ENCODE results near the gene PIK3R1. TPM values are rescaled to one million over a fixed set of nuclear protein-coding genes. Genes with fewer than 3 reads are reported as not detected.

The PIK3R1 gene
- total RNA-seq, 2 donors from 2014 or later: 71.6 to 81.2 TPM

- no peak overlapping the region for H3K27ac ChIP-seq
These were observed 8.3 kb downstream of the PIK3R1 start for GRCh38 chr5:68223904-68224303.

GRCh38 chr5:68224509-68225187 is 9.1 kb downstream of the PIK3R1 start:
- Histone ChIP-seq H3K4me1 (replicated peaks) (peaks cover 12% of the 10 kb centered on the region), H3K36me3 (peaks cover 0 to 6% of the 10 kb centered on the region in 2 donors), H3K27ac (no peak overlapping the region), H3K27me3 (replicated peaks; ENCODE audit: insufficient read depth) (no peaks in the 10 kb centered on the region), H3K9me3 (no peaks in the 10 kb centered on the region), H3K4me3 (no peak overlapping the region)
- TF ChIP-seq CTCF (IDR thresholded peaks at IDR 0.05) (no peak), POLR2A (IDR thresholded peaks at IDR 0.05) (no peak), POLR2AphosphoS5 (IDR thresholded peaks at IDR 0.05) (no peak)
- WGBS: 44% methylated on average over 4 of the region's 4 CpGs
- no peak for DNase-seq (ENCODE audit: low spot score)
- intact Hi-C loops (cut with DNase I): no loop called here

More at GRCh38 chr5:68223904-68224303, 8.3 kb downstream of the PIK3R1 start:
- Histone ChIP-seq H3K4me3 (no peak overlapping the region), H3K27me3 (replicated peaks; ENCODE audit: insufficient read depth) (no peaks in the 10 kb centered on the region), H3K4me1 (replicated peaks) (peaks cover 8% of the 10 kb centered on the region), H3K9me3 (no peaks in the 10 kb centered on the region), H3K36me3 (peaks cover 0 to 6% of the 10 kb centered on the region in 2 donors)
- intact Hi-C loops (cut with DNase I): no loop called here
- no peak for DNase-seq (ENCODE audit: low spot score)
- TF ChIP-seq CTCF (IDR thresholded peaks at IDR 0.05) (no peak), POLR2A (IDR thresholded peaks at IDR 0.05) (no peak), POLR2AphosphoS5 (IDR thresholded peaks at IDR 0.05) (no peak)

GRCh38 chr5:68225188-68225910 is 9.8 kb downstream of the PIK3R1 start:
- 62% methylated on average over 12 of the region's 12 CpGs for WGBS

GRCh38 chr5:68225911-68226545 is 10.5 kb downstream of the PIK3R1 start:
- intact Hi-C loops (cut with DNase I): no loop called here

More at GRCh38 chr5:68225188-68225910, 9.8 kb downstream of the PIK3R1 start:
- no peak for TF ChIP-seq CTCF (IDR thresholded peaks at IDR 0.05)
- no peak for TF ChIP-seq POLR2A (IDR thresholded peaks at IDR 0.05)
- no peak for TF ChIP-seq POLR2AphosphoS5 (IDR thresholded peaks at IDR 0.05)
- peaks cover 13% of the 10 kb centered on the region for H3K4me1 ChIP-seq (replicated peaks)
- intact Hi-C loops (cut with DNase I): no loop called here
- no peak overlapping the region for H3K27ac ChIP-seq
- H3K9me3 ChIP-seq: no peaks in the 10 kb centered on the region
- peaks cover 0 to 6% of the 10 kb centered on the region in 2 donors for H3K36me3 ChIP-seq
- H3K27me3 ChIP-seq (replicated peaks; ENCODE audit: insufficient read depth): no peaks in the 10 kb centered on the region
- DNase-seq (ENCODE audit: low spot score): peak; percentile 38
- no peak overlapping the region for H3K4me3 ChIP-seq

More at GRCh38 chr5:68225911-68226545, 10.5 kb downstream of the PIK3R1 start:
- H3K4me3 ChIP-seq: no peak overlapping the region
- TF ChIP-seq POLR2A (IDR thresholded peaks at IDR 0.05) (no peak), CTCF (IDR thresholded peaks at IDR 0.05) (no peak), POLR2AphosphoS5 (IDR thresholded peaks at IDR 0.05) (no peak)
- H3K4me1 ChIP-seq (replicated peaks): peaks cover 13% of the 10 kb centered on the region
- H3K36me3 ChIP-seq: peaks cover 0 to 6% of the 10 kb centered on the region in 2 donors
- H3K27me3 ChIP-seq (replicated peaks; ENCODE audit: insufficient read depth): no peaks in the 10 kb centered on the region
- WGBS: 82% methylated on average over 15 of the region's 15 CpGs
- H3K27ac ChIP-seq: no peak overlapping the region
- H3K9me3 ChIP-seq: no peaks in the 10 kb centered on the region
- DNase-seq (ENCODE audit: low spot score): no peak

Measured in prostate gland (tissue), 2 donors.